Type B pancreatic cell (in vitro differentiated cells): ENCODE measurements around the gene GATAD1. TPM values are rescaled to one million over a fixed set of nuclear protein-coding genes. Genes with fewer than 3 reads are reported as not detected.
"Not testable (repeated sequence)": the region's sequence is repeated elsewhere in the genome, so short reads cannot be mapped to it uniquely, and the experiment has no call there.

ENCODE experiments used
- DNase-seq: peaks from one replicate; pipeline ENCODE4 v3.0.0; 2021; ENCODE audit warnings: mixed read lengths; ENCODE audit not compliant: unreplicated experiment; ENCODE audit errors: extremely low spot score
- H3K27ac Mint-ChIP-seq: 2 replicates; pipeline ENCODE4 v1.8.0; 2021; ENCODE audit warnings: mild to moderate bottlenecking, mixed read lengths
- H3K27me3 Mint-ChIP-seq: 2 replicates; pipeline ENCODE4 v1.8.0; 2021; ENCODE audit warnings: mixed read lengths
- H3K36me3 Mint-ChIP-seq: 2 replicates; pipeline ENCODE4 v1.8.0; 2021; ENCODE audit warnings: mixed read lengths
- H3K4me1 Mint-ChIP-seq: one replicate; pipeline ENCODE4 v1.8.0; 2021; ENCODE audit warnings: mixed read lengths; ENCODE audit not compliant: unreplicated experiment
- H3K4me3 Mint-ChIP-seq: 2 replicates; pipeline ENCODE4 v1.8.0; 2021; ENCODE audit warnings: mild to moderate bottlenecking, mixed read lengths
- H3K9me3 Mint-ChIP-seq: 2 replicates; pipeline ENCODE4 v1.8.0; 2021; ENCODE audit warnings: mixed read lengths
- CTCF ChIP-seq: fragments of 200-600 bp; sonication (generic); conservative IDR thresholded peaks from 2 replicates; pipeline ENCODE4 v1.5.0; 2021; ENCODE audit warnings: antibody characterized with exemption, mild to moderate bottlenecking
- total RNA-seq: library from RNA; stranded (reverse); gene quantifications from 2 replicates; pipeline ENCODE4 v1.2.1, GENCODE V29; 2021; ENCODE audit warnings: low replicate concordance

GATAD1 gene
- total RNA-seq, 1 donor from 2014 or later, result 38.9 TPM

- peaks cover 16% of the 10 kb centered on the region for H3K36me3 Mint-ChIP-seq
- no peaks in the 10 kb centered on the region for H3K27me3 Mint-ChIP-seq
- TF ChIP-seq CTCF, result no peak
- no peak overlapping the region for H3K4me3 Mint-ChIP-seq
- no peak overlapping the region for H3K27ac Mint-ChIP-seq
- DNase-seq, result no peak
- H3K4me1 Mint-ChIP-seq, result peaks cover under 1% of the 10 kb centered on the region
- peaks cover 4% of the 10 kb centered on the region for H3K9me3 Mint-ChIP-seq
Observed at GRCh38 chr7:92466682-92467081, 19.4 kb downstream of the GATAD1 start.

- not testable (repeated sequence) for H3K27ac Mint-ChIP-seq, H3K9me3 Mint-ChIP-seq, H3K27me3 Mint-ChIP-seq, DNase-seq, H3K4me1 Mint-ChIP-seq, H3K4me3 Mint-ChIP-seq
- peaks cover 15% of the 10 kb centered on the region for H3K36me3 Mint-ChIP-seq
Observed at GRCh38 chr7:92468589-92468988, 21.3 kb downstream of the GATAD1 start.

GRCh38 chr7:92473989-92474388 is 26.7 kb downstream of the GATAD1 start:
- H3K27me3 Mint-ChIP-seq, H3K36me3 Mint-ChIP-seq, DNase-seq, H3K4me1 Mint-ChIP-seq, H3K9me3 Mint-ChIP-seq: not testable (repeated sequence)
- H3K27ac Mint-ChIP-seq, result peak overlapping the region; percentile 67
- peak overlapping the region; percentile 52 for H3K4me3 Mint-ChIP-seq

- not testable (repeated sequence) for H3K9me3 Mint-ChIP-seq, H3K36me3 Mint-ChIP-seq, DNase-seq, H3K27me3 Mint-ChIP-seq, H3K27ac Mint-ChIP-seq, H3K4me1 Mint-ChIP-seq, H3K4me3 Mint-ChIP-seq
Observed at GRCh38 chr7:92475261-92475770, 28.0 kb downstream of the GATAD1 start.

- not testable (repeated sequence) for H3K27me3 Mint-ChIP-seq, DNase-seq, H3K4me3 Mint-ChIP-seq, H3K36me3 Mint-ChIP-seq, H3K9me3 Mint-ChIP-seq, H3K4me1 Mint-ChIP-seq, H3K27ac Mint-ChIP-seq
Observed at GRCh38 chr7:92475851-92476590, 28.7 kb downstream of the GATAD1 start.

DNA sequence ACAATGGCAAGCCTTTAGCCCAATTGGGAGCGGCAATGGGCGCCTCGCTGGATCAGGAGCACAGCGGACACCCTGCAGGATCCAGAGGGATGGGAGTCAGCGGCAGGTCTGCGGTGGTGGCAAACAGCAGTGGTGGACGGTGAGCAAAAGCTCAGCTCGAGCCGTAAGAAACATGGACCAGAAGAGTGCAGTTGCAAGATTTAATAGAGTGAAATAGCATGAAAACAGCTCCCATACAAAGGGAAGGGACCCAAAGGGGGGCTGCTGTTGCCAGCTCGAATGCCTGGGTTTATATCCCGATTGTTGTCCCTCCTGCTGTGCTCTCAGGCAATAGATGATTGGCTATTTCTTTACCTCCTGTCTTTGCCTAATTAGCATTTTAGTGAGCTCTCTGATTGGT is 30.4 kb downstream of the GATAD1 start, which contains the start of gene ERVW-1:
Gene ERVW-1, minus strand, starts transcription at position 266 of the 400 bp plus-strand sequence. CDS start 7,565 bp downstream, outside the sequence.
- not testable (repeated sequence) for H3K9me3 Mint-ChIP-seq, H3K4me3 Mint-ChIP-seq, H3K36me3 Mint-ChIP-seq, H3K4me1 Mint-ChIP-seq, H3K27me3 Mint-ChIP-seq, DNase-seq
- peak within 1 kb of the TSS; percentile 33 for H3K27ac Mint-ChIP-seq

DNA sequence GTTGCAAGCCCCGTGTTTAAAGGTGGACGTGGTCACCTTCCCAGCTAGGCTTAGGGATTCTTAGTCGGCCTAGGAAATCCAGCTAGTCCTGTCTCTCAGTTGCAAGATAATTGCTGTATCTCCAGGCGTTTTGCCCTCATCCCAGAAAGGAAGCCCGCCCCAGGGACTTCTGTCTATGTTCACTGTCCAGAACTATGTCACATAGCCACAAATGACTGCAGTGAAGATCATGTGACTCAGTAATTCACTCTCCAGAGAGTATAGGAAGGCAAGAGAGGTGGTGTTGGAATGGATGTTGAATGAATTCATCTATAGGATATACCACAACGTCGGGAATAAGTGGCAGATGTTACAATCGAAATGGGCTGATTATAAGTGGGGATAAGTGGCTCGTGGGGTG is 30.8 kb downstream of the GATAD1 start:
- H3K4me1 Mint-ChIP-seq, result no peaks in the 10 kb centered on the region
- DNase-seq, result no peak
- peak overlapping the region; percentile 33 for H3K27ac Mint-ChIP-seq
- no peaks in the 10 kb centered on the region for H3K27me3 Mint-ChIP-seq
- H3K36me3 Mint-ChIP-seq, result peaks cover 3% of the 10 kb centered on the region
- no peaks in the 10 kb centered on the region for H3K9me3 Mint-ChIP-seq
- H3K4me3 Mint-ChIP-seq, result no peak overlapping the region
- TF ChIP-seq CTCF, result no peak

GRCh38 chr7:92478711-92479110 is 31.4 kb downstream of the GATAD1 start:
- Mint-ChIP-seq H3K9me3 (no peaks in the 10 kb centered on the region), H3K27me3 (no peaks in the 10 kb centered on the region), H3K27ac (no peak overlapping the region), H3K36me3 (peaks cover 3% of the 10 kb centered on the region), H3K4me1 (no peaks in the 10 kb centered on the region), H3K4me3 (no peak overlapping the region)
- no peak for TF ChIP-seq CTCF
- DNase-seq, result no peak

- H3K27ac Mint-ChIP-seq, H3K4me1 Mint-ChIP-seq, H3K9me3 Mint-ChIP-seq, DNase-seq, H3K4me3 Mint-ChIP-seq, H3K36me3 Mint-ChIP-seq, H3K27me3 Mint-ChIP-seq: not testable (repeated sequence)
Observed at GRCh38 chr7:92479146-92479545, 31.9 kb downstream of the GATAD1 start.

- H3K36me3 Mint-ChIP-seq, result peaks cover 11% of the 10 kb centered on the region
- H3K4me3 Mint-ChIP-seq, H3K27ac Mint-ChIP-seq, DNase-seq, H3K4me1 Mint-ChIP-seq, H3K9me3 Mint-ChIP-seq, H3K27me3 Mint-ChIP-seq: not testable (repeated sequence)
Observed at GRCh38 chr7:92483624-92484023, 36.3 kb downstream of the GATAD1 start.

- H3K4me1 Mint-ChIP-seq, result not testable (repeated sequence)
Observed at GRCh38 chr7:92484226-92484625, 36.9 kb downstream of the GATAD1 start.

More at GRCh38 chr7:92484226-92484625, 36.9 kb downstream of the GATAD1 start:
- not testable (repeated sequence) for H3K9me3 Mint-ChIP-seq, H3K4me3 Mint-ChIP-seq, DNase-seq, H3K27me3 Mint-ChIP-seq, H3K27ac Mint-ChIP-seq
- peaks cover 11% of the 10 kb centered on the region for H3K36me3 Mint-ChIP-seq
